Cardiac muscle cell (in vitro differentiated cells and primary cell): ENCODE results near the gene COG1. TPM values are rescaled to one million over a fixed set of nuclear protein-coding genes. Genes with fewer than 3 reads are reported as not detected.

ENCODE experiments used
- DNase-seq, 2 donors: peaks; one replicate each; pipeline versions ENCODE4 v3.0.0 to v3.0.0-alpha.2; 2010 to 2017; ENCODE audit warnings: low read depth in 1 of 2, low spot score in 1 of 2
- H3K27ac ChIP-seq: fragments of 200-600 bp; sonication (generic); 2 replicates; pipeline ENCODE4 v1.5.1; 2016
- H3K27me3 ChIP-seq: fragments of 200-600 bp; sonication (generic); 2 replicates; pipeline ENCODE4 v1.6.0; 2016; ENCODE audit warnings: control low read depth
- H3K36me3 ChIP-seq: fragments of 200-600 bp; sonication (generic); 2 replicates; pipeline ENCODE4 v1.5.1; 2016; ENCODE audit warnings: control low read depth
- H3K4me1 ChIP-seq: fragments of 200-600 bp; sonication (generic); 2 replicates; pipeline ENCODE4 v1.8.1; 2017; ENCODE audit warnings: low read depth, mild to moderate bottlenecking, mixed run types
- H3K4me3 ChIP-seq: fragments of 200-600 bp; sonication (generic); 2 replicates; pipeline ENCODE4 v1.5.1; 2016; ENCODE audit warnings: mild to moderate bottlenecking
- H3K9me3 ChIP-seq: fragments of 200-600 bp; sonication (generic); 2 replicates; pipeline ENCODE4 v1.5.1; 2017; ENCODE audit warnings: low read depth, mild to moderate bottlenecking, control low read depth
- polyA plus RNA-seq: library from polyadenylated mRNA; unstranded; fragments of >200 nt; fragmentation: Nextera tagmentation; extraction: Ambion mirVana; gene quantifications from 2 replicates; pipeline ENCODE4 v1.2.1, GENCODE V29; 2016
- total RNA-seq: library from RNA; depleted of rRNA; stranded (reverse); fragments of >200 nt; gene quantifications from 2 replicates; pipeline ENCODE4 v1.2.3, GENCODE V29; 2016
- TF ChIP-seq, protein P1 (sequence below): IDR thresholded peaks from 2 replicates; pipeline ENCODE4 v1.5.1; 2012; ENCODE audit warnings: low read depth, mild to moderate bottlenecking, low read length

COG1 gene
- total and polyA plus RNA-seq, 2 experiments from 2014 or later: 37.9 to 42.4 TPM

DNA sequence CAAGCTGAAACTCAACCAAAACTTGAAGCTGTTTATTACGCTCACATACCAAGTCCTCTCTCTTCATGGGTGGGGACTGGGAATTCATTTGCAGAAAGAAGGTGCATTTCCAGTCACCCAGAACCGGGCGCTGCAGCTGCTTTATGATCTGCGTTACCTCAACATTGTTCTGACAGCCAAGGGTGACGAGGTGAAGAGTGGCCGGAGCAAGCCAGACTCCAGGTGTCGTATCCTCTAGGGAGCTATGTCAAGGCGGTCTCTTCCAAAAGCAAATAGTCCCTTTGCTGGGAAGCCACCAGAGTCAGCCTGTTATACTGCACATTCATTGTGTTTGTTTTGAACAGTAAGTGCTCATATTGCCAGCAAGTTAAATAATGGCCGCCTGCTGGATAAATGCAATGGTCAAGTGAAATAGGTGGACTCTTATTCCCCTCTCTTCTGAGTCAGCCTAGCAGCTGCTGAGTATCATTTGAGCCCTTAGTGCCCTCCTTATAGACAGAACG lies 12.7 kb downstream of the COG1 start:
- Histone ChIP-seq H3K36me3 (peaks cover 79% of the 10 kb centered on the region), H3K4me3 (no peak overlapping the region), H3K27me3 (no peaks in the 10 kb centered on the region), H3K9me3 (no peaks in the 10 kb centered on the region), H3K4me1 (peaks cover 7% of the 10 kb centered on the region), H3K27ac (peak overlapping the region; percentile 39)
- TF ChIP-seq, protein P1, sequence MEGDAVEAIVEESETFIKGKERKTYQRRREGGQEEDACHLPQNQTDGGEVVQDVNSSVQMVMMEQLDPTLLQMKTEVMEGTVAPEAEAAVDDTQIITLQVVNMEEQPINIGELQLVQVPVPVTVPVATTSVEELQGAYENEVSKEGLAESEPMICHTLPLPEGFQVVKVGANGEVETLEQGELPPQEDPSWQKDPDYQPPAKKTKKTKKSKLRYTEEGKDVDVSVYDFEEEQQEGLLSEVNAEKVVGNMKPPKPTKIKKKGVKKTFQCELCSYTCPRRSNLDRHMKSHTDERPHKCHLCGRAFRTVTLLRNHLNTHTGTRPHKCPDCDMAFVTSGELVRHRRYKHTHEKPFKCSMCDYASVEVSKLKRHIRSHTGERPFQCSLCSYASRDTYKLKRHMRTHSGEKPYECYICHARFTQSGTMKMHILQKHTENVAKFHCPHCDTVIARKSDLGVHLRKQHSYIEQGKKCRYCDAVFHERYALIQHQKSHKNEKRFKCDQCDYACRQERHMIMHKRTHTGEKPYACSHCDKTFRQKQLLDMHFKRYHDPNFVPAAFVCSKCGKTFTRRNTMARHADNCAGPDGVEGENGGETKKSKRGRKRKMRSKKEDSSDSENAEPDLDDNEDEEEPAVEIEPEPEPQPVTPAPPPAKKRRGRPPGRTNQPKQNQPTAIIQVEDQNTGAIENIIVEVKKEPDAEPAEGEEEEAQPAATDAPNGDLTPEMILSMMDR: no peak
- DNase-seq: no peak

DNA sequence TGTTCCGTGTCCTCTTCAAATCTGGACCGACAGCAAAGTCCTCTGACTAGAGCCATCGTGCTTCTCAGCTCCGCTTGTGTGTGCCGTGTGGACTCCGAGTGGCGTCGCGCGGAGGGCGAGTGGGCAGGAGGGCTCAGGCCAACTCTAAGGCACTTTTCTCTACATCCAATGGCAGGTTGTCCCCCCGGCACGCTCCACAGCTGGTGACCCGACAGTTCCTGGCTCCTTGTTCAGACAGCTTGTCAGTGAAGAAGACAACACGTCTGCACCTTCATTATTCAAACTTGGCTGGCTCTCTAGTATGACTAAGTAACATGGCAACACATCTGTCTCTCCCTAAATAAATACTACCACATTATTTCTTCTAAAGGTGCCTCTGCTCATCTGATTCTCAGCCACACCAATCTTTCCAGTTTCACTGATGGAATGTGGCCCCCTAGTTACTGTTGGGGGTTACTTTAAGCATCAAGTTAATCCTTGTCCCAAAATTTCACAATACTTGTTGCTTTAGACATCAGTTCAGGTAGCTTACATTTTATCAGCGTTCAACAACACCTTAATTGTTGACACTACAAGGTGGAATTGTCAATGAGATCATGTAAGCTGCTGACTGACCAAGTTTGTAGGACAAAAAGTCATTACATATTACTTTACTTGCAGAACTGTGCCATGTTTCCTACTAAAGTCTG lies 15.4 kb downstream of the COG1 start:
- no peak for DNase-seq
- Histone ChIP-seq H3K27ac (peak overlapping the region; percentile 39), H3K36me3 (peaks cover 54% of the 10 kb centered on the region), H3K4me3 (no peak overlapping the region), H3K4me1 (peaks cover 7% of the 10 kb centered on the region), H3K9me3 (no peaks in the 10 kb centered on the region), H3K27me3 (no peaks in the 10 kb centered on the region)
- TF ChIP-seq, protein P1: no peak

DNA sequence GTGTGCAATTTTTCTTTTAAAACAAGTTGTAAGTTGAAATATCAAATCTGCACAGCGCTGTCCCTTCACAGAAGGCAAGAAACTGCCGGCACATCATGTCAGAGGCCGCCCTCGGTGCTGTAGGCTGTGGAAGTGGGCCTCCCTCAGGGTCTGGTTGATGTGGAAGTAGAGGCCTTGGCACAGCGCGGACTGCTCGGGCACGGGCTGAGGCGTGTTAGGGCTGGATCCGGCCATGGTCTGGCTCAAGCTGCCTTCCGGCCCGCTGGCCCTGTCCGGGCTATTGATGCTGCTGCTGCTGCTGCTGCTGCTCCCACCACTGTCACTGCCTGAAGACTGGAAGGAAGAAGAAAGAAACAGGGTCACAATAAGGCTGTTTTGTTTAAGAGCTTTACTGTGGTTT lies 16.6 kb downstream of the COG1 start:
- TF ChIP-seq, protein P1: no peak
- no peak overlapping the region for H3K4me3 ChIP-seq

DNA sequence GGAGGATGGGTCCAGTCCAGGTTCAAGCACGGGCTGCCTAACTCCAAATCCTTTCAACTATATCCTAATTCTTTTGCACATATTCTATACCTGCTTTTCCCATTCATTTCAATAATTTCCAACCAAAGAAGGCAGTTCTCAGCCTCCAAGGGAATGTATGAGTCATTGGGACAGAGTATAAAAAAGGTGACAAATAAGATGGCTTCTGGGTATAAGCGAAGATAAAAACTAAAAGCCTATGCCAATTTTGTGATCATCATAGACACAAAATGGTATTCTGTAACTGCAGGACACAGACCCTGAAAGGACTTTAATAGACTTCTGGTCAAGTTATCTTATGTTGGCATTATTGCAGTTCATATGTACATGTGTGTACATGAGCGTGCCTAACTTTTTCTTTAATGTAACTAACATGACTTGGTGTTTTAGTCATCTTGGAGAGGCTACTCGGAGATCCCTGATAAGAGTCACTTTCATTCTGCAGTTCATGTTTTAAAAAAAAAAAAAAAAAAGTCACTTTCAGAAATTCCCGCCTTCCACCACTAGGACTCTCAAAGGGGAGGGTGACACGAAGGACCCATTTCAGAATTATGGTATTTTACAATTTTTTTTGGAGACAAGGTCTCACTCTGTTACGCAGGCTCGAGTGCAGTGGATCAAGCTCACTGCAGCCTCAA lies 17.3 kb downstream of the COG1 start:
- Histone ChIP-seq H3K4me3 (no peak overlapping the region), H3K27ac (no peak overlapping the region), H3K4me1 (peaks cover 7% of the 10 kb centered on the region), H3K36me3 (peaks cover 39% of the 10 kb centered on the region), H3K27me3 (no peaks in the 10 kb centered on the region), H3K9me3 (no peaks in the 10 kb centered on the region)
- TF ChIP-seq, protein P1: peak; percentile 27
- DNase-seq: no peak

More for the DNA sequence above, 16.6 kb downstream of the COG1 start:
- Histone ChIP-seq H3K9me3 (no peaks in the 10 kb centered on the region), H3K27me3 (no peaks in the 10 kb centered on the region), H3K27ac (peak overlapping the region; percentile 39), H3K36me3 (peaks cover 44% of the 10 kb centered on the region), H3K4me1 (peaks cover 7% of the 10 kb centered on the region)
- DNase-seq: no peak

DNA sequence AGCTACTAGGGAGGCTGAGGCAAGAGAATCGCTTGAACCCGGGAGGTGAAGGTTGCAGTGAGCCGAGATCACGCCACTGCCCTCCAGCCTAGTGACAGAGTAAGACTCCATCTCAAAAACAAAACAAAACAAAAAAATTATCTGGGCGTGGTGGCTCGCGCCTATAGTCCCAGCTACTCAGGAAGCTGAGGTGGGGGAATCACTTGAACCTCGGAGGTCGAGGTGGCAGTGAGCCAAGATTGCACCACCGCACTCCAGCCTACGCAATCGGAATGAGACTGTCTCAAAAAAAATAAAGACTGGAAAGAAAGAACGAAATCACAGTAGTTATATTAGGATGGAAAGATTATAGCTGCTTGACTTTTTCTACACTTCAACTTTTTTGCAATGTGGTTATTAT lies 18.9 kb downstream of the COG1 start:
- no peak overlapping the region for H3K4me3 ChIP-seq
- DNase-seq: peak in 1 of 2 donors; percentile 54
- no peaks in the 10 kb centered on the region for H3K27me3 ChIP-seq
- no peaks in the 10 kb centered on the region for H3K9me3 ChIP-seq
- H3K27ac ChIP-seq: no peak overlapping the region
- no peaks in the 10 kb centered on the region for H3K4me1 ChIP-seq
- H3K36me3 ChIP-seq: peaks cover 26% of the 10 kb centered on the region
- TF ChIP-seq, protein P1: no peak
